ENCODE results near the gene HMGXB3.

- TF ChIP-seq CTCF (conservative IDR thresholded peaks at IDR 0.05) (no peak), EZH2 (IDR thresholded peaks at IDR 0.05; ENCODE audit: low read depth) (no peak)
These were observed 45.5 kb downstream of the HMGXB3 start for GRCh38 chr5:150046031-150046430.

Data from PC-9 (cell line).